Measurements from ENCODE around the gene CHRD. TPM values are rescaled to one million over a fixed set of nuclear protein-coding genes. Genes with fewer than 3 reads are reported as not detected.

The CHRD gene
- polyA plus RNA-seq, 1 of the 3 experiments (the other 2 are of a cell fraction) = 0.95 TPM

GRCh38 chr3:184389384-184389783 lies 9.5 kb downstream of the CHRD start:
- Histone ChIP-seq H3K4me2 (no peak overlapping the region), H3K4me3 (ENCODE audit: low read depth in 2 of 2, low read length in 1 of 2) (no peak overlapping the region), H3K36me3 (replicated peaks in 1 of 2; ENCODE audit: control insufficient read depth in 1 of 2, insufficient read depth in 2 of 2, low read length in 1 of 2) (no peaks in the 10 kb centered on the region), H3K27me3 (ENCODE audit: insufficient read depth) (no peaks in the 10 kb centered on the region), H2AFZ (ENCODE audit: low read depth) (no peak overlapping the region), H3K9ac (no peak overlapping the region), H4K20me1 (ENCODE audit: insufficient read depth) (no peaks in the 10 kb centered on the region), H3F3A (replicated peaks; ENCODE audit: insufficient read depth) (no peaks in the 10 kb centered on the region), H3K9me2 (no peaks in the 10 kb centered on the region), H3K4me1 (ENCODE audit: control insufficient read depth in 1 of 2, insufficient read depth in 2 of 2, low read depth in 1 of 2, low read length in 1 of 2) (no peaks in the 10 kb centered on the region), H3K27ac (ENCODE audit: low read depth in 2 of 2, low read length in 1 of 2) (no peak overlapping the region), H3K9me3 (no peaks in the 10 kb centered on the region), H3K79me2 (ENCODE audit: insufficient read depth) (no peaks in the 10 kb centered on the region)
- ChIA-PET POLR2A (no interaction called here), CTCF (interaction anchor here (1.3 to 3.0 kb wide), 2 partner anchors 17 to 124 kb away, joined by 4 to 21 read pairs; no protein-coding TSS in a partner anchor)
- WGBS (ENCODE audit: low lambda C conversion rate) = 57% methylated on average over 5 of the region's 5 CpGs
- DNase-seq = no peak
- TF ChIP-seq MEF2A (IDR thresholded peaks at IDR 0.05; ENCODE audit: borderline replicate concordance, low read depth) (no peak), EZH2phosphoT487 (IDR thresholded peaks at IDR 0.05; ENCODE audit: borderline replicate concordance, low read depth) (no peak), SMC3 (IDR thresholded peaks at IDR 0.05; ENCODE audit: low read depth, low read length) (no peak), EP300 (IDR thresholded peaks at IDR 0.05; ENCODE audit: borderline replicate concordance in 1 of 2, low read depth in 1 of 2, low read length in 1 of 2) (no peak), GABPA (IDR thresholded peaks at IDR 0.05; ENCODE audit: low read depth) (no peak), IRF3 (IDR thresholded peaks at IDR 0.05; ENCODE audit: low read depth, low read length) (no peak), TEAD4 (IDR thresholded peaks at IDR 0.05; ENCODE audit: borderline replicate concordance, insufficient read depth) (no peak), RCOR1 (IDR thresholded peaks at IDR 0.05; ENCODE audit: low read length) (no peak), RFX5 (IDR thresholded peaks at IDR 0.05; ENCODE audit: low read length) (no peak), CHD2 (IDR thresholded peaks at IDR 0.05; ENCODE audit: low read length, partially characterized antibody) (no peak), TCF12 (IDR thresholded peaks at IDR 0.05) (no peak), SIN3A (IDR thresholded peaks at IDR 0.05; ENCODE audit: borderline replicate concordance, low read depth, low read length) (no peak), TAF1 (IDR thresholded peaks at IDR 0.05; ENCODE audit: borderline replicate concordance, low read depth, low read length) (no peak), YY1 (IDR thresholded peaks at IDR 0.05; ENCODE audit: low read depth) (no peak), MAX (IDR thresholded peaks at IDR 0.05; ENCODE audit: low read depth) (no peak)

- H2AFZ ChIP-seq (ENCODE audit: low read depth) = no peak overlapping the region
- no peaks in the 10 kb centered on the region for H3K9me3 ChIP-seq
- no peaks in the 10 kb centered on the region for H3K9me2 ChIP-seq
- H3F3A ChIP-seq (replicated peaks; ENCODE audit: insufficient read depth) = no peaks in the 10 kb centered on the region
- DNase-seq = no peak
- H3K27me3 ChIP-seq (ENCODE audit: insufficient read depth) = no peaks in the 10 kb centered on the region
- H3K79me2 ChIP-seq (ENCODE audit: insufficient read depth) = no peaks in the 10 kb centered on the region
- H3K4me1 ChIP-seq (ENCODE audit: control insufficient read depth in 1 of 2, insufficient read depth in 2 of 2, low read depth in 1 of 2, low read length in 1 of 2) = no peaks in the 10 kb centered on the region
- no peak overlapping the region for H3K9ac ChIP-seq
- WGBS (ENCODE audit: low lambda C conversion rate) = 77% methylated on average over 5 of the region's 5 CpGs
- POLR2A ChIA-PET = no interaction called here
- no peak overlapping the region for H3K27ac ChIP-seq (ENCODE audit: low read depth in 2 of 2, low read length in 1 of 2)
- no peak overlapping the region for H3K4me2 ChIP-seq
- CTCF ChIA-PET = interaction anchor here (0.8 to 3.0 kb wide), 5 partner anchors 18 to 151 kb away, joined by 3 to 21 read pairs (median 3); no protein-coding TSS in a partner anchor
- no peak overlapping the region for H3K4me3 ChIP-seq (ENCODE audit: low read depth in 2 of 2, low read length in 1 of 2)
- no peaks in the 10 kb centered on the region for H4K20me1 ChIP-seq (ENCODE audit: insufficient read depth)
- no peaks in the 10 kb centered on the region for H3K36me3 ChIP-seq (replicated peaks in 1 of 2; ENCODE audit: control insufficient read depth in 1 of 2, insufficient read depth in 2 of 2, low read length in 1 of 2)
- TF ChIP-seq USF1 (IDR thresholded peaks at IDR 0.05; ENCODE audit: borderline replicate concordance, low read depth) (no peak), POLR2AphosphoS5 (IDR thresholded peaks at IDR 0.05; ENCODE audit: low read depth, low read length) (no peak), USF2 (IDR thresholded peaks at IDR 0.05; ENCODE audit: borderline replicate concordance, low read depth, low read length) (no peak), MAX (IDR thresholded peaks at IDR 0.05; ENCODE audit: low read depth) (no peak), IRF3 (IDR thresholded peaks at IDR 0.05; ENCODE audit: low read depth, low read length) (no peak), ZBTB33 (IDR thresholded peaks at IDR 0.05; ENCODE audit: borderline replicate concordance, low read depth) (no peak)
Measured at GRCh38 chr3:184389935-184390528, 10.2 kb downstream of the CHRD start.
